SK-N-SH treated with all-trans-retinoic acid at 6 μM for 48 hours (cell line): ENCODE data around the gene ADAMTSL1.
A peak's percentile ranks its signal among the peaks of the same experiment; 100 is the strongest.

ENCODE experiments used
- ATAC-seq: fragments of 200-7000 bp; cut with Tn5 transposase; 3 replicates; pipeline ENCODE4 v1.9.1; 2020; ENCODE audit warnings: mild to moderate bottlenecking, moderate library complexity
- ARNTL ChIP-seq: fragments of 450-650 bp; formaldehyde crosslinking; IDR thresholded peaks from 2 replicates; pipeline ENCODE4 v1.5.0; 2020; ENCODE audit warnings: low read depth, mild to moderate bottlenecking, moderate library complexity, borderline replicate concordance
- BACH2 ChIP-seq: fragments of 250-450 bp; sonication (Bioruptor Pico); IDR thresholded peaks from 2 replicates; pipeline ENCODE4 v1.9.0; 2021; ENCODE audit warnings: mild to moderate bottlenecking, borderline replicate concordance
- CSDC2 ChIP-seq: fragments of 250-450 bp; sonication (Bioruptor Pico); IDR thresholded peaks from 2 replicates; pipeline ENCODE4 v1.5.0; 2020; ENCODE audit warnings: mild to moderate bottlenecking, moderate library complexity
- ESRRG ChIP-seq: fragments of 250-450 bp; sonication (Bioruptor Pico); IDR thresholded peaks from 2 replicates; pipeline ENCODE4 v1.6.1; 2021; ENCODE audit warnings: mild to moderate bottlenecking
- GLIS3 ChIP-seq: fragments of 250-450 bp; sonication (Bioruptor Pico); IDR thresholded peaks from 2 replicates; pipeline ENCODE4 v1.5.0; 2020; ENCODE audit warnings: mild to moderate bottlenecking, moderate library complexity
- OSR1 ChIP-seq: fragments of 250-450 bp; sonication (Bioruptor Pico); IDR thresholded peaks from 2 replicates; pipeline ENCODE4 v1.8.0; 2022; ENCODE audit warnings: moderate library complexity, mild to moderate bottlenecking, inconsistent platforms
- PPARA ChIP-seq: fragments of 250-450 bp; sonication (Bioruptor Pico); IDR thresholded peaks from 2 replicates; pipeline ENCODE4 v1.5.0; 2020; ENCODE audit warnings: mild to moderate bottlenecking, borderline replicate concordance
- RARB ChIP-seq: fragments of 250-450 bp; sonication (Bioruptor Pico); IDR thresholded peaks from 2 replicates; pipeline ENCODE4 v1.8.0; 2021; ENCODE audit warnings: mild to moderate bottlenecking, moderate library complexity
- SNAI2 ChIP-seq: fragments of 250-450 bp; sonication (Bioruptor Pico); IDR thresholded peaks from 2 replicates; pipeline ENCODE4 v1.5.0; 2020; ENCODE audit warnings: mild to moderate bottlenecking, moderate library complexity
- TCF4 ChIP-seq: fragments of 250-450 bp; sonication (Bioruptor Pico); IDR thresholded peaks from 2 replicates; pipeline ENCODE4 v1.8.0; 2021; ENCODE audit warnings: mild to moderate bottlenecking, moderate library complexity, borderline replicate concordance
- TOX ChIP-seq: fragments of 250-450 bp; sonication (Bioruptor Pico); IDR thresholded peaks from 2 replicates; pipeline ENCODE4 v1.8.0; 2021; ENCODE audit warnings: mild to moderate bottlenecking, moderate library complexity, borderline replicate concordance
- ZFP3 ChIP-seq: fragments of 250-450 bp; sonication (Bioruptor Pico); IDR thresholded peaks from 2 replicates; pipeline ENCODE4 v1.5.0; 2020; ENCODE audit warnings: mild to moderate bottlenecking, moderate library complexity
- ZFP30 ChIP-seq: fragments of 450-650 bp; formaldehyde crosslinking; IDR thresholded peaks from 2 replicates; pipeline ENCODE4 v1.5.0; 2022; ENCODE audit warnings: mild to moderate bottlenecking, moderate library complexity
- ZNF565 ChIP-seq: fragments of 450-650 bp; formaldehyde crosslinking; conservative IDR thresholded peaks from 2 replicates; pipeline ENCODE4 v1.5.0; 2020; ENCODE audit warnings: low read depth, mild to moderate bottlenecking, moderate library complexity
- ZNF70 ChIP-seq: fragments of 450-650 bp; formaldehyde crosslinking; IDR thresholded peaks from 2 replicates; pipeline ENCODE4 v1.5.0; 2020; ENCODE audit warnings: mild to moderate bottlenecking, moderate library complexity
- ZNF8 ChIP-seq: fragments of 450-650 bp; formaldehyde crosslinking; IDR thresholded peaks from 2 replicates; pipeline ENCODE4 v1.5.0; 2020; ENCODE audit warnings: mild to moderate bottlenecking, moderate library complexity
- TF ChIP-seq, protein P1 (sequence below): fragments of 250-450 bp; sonication (Bioruptor Pico); IDR thresholded peaks from 2 replicates; pipeline ENCODE4 v1.5.1; 2021; ENCODE audit warnings: mild to moderate bottlenecking, moderate library complexity
- TF ChIP-seq, protein P2 (sequence below): fragments of 250-450 bp; sonication (Bioruptor Pico); IDR thresholded peaks from 2 replicates; pipeline ENCODE4 v1.8.0; 2021; ENCODE audit warnings: low read depth, mild to moderate bottlenecking, moderate library complexity, borderline replicate concordance
- TF ChIP-seq, protein P3 (sequence below): fragments of 250-450 bp; sonication (Bioruptor Pico); IDR thresholded peaks from 2 replicates; pipeline ENCODE4 v1.5.1; 2020; ENCODE audit warnings: low read depth, mild to moderate bottlenecking, moderate library complexity
- TF ChIP-seq, protein P4 (sequence below): fragments of 250-450 bp; sonication (Bioruptor Pico); IDR thresholded peaks from 2 replicates; pipeline ENCODE4 v1.5.0; 2020; ENCODE audit warnings: mild to moderate bottlenecking, moderate library complexity
- TF ChIP-seq, protein P5 (sequence below): fragments of 250-450 bp; sonication (Bioruptor Pico); IDR thresholded peaks from 2 replicates; pipeline ENCODE4 v1.8.0; 2020; ENCODE audit warnings: mild to moderate bottlenecking, moderate library complexity, borderline replicate concordance

Gene ADAMTSL1

DNA sequence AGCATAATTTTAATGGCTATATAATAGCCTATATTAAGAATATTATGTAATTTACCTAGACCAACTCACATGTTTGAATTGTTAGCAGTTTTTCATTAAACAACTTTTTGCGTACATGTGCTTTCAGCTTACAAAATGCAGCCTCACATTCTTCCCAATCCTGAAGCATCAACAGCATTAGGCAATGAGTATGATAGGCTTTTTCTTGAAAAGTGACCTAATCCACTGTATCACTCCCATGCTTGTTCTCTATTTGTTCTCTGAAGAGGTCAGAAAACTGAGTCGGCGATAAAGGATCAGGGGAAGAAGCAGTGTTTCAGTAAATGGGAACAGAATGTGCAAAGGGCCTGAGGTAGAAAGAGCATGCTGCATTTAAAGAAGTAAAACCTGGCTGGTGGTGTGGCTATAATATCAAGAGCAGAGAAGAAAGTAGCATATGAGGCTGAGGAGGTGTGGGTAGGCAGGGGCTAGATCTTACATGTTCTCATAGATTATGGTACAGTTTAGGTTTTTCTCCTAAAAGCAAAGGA, 346.7 kb downstream of the ADAMTSL1 start:
- no peak for ATAC-seq
- TF ChIP-seq ARNTL (CRISPR knock-in tag), result no peak
- no peak for TF ChIP-seq RARB (CRISPR knock-in tag)
- TF ChIP-seq SNAI2 (CRISPR knock-in tag), result no peak
- no peak for TF ChIP-seq ZFP30 (CRISPR knock-in tag)
- TF ChIP-seq BACH2, result no peak
- no peak for TF ChIP-seq OSR1 (CRISPR knock-in tag)
- no peak for TF ChIP-seq TCF4 (CRISPR knock-in tag)
- TF ChIP-seq GLIS3 (CRISPR knock-in tag), result no peak
- TF ChIP-seq, protein P1, sequence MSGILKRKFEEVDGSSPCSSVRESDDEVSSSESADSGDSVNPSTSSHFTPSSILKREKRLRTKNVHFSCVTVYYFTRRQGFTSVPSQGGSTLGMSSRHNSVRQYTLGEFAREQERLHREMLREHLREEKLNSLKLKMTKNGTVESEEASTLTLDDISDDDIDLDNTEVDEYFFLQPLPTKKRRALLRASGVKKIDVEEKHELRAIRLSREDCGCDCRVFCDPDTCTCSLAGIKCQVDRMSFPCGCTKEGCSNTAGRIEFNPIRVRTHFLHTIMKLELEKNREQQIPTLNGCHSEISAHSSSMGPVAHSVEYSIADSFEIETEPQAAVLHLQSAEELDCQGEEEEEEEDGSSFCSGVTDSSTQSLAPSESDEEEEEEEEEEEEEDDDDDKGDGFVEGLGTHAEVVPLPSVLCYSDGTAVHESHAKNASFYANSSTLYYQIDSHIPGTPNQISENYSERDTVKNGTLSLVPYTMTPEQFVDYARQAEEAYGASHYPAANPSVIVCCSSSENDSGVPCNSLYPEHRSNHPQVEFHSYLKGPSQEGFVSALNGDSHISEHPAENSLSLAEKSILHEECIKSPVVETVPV (CRISPR knock-in tag), result no peak
- no peak for TF ChIP-seq ZNF8 (CRISPR knock-in tag)
- no peak for TF ChIP-seq ZFP3
- no peak for TF ChIP-seq ZNF70 (CRISPR knock-in tag)
- TF ChIP-seq PPARA, result no peak
- no peak for TF ChIP-seq ESRRG (CRISPR knock-in tag)
- TF ChIP-seq, protein P2, sequence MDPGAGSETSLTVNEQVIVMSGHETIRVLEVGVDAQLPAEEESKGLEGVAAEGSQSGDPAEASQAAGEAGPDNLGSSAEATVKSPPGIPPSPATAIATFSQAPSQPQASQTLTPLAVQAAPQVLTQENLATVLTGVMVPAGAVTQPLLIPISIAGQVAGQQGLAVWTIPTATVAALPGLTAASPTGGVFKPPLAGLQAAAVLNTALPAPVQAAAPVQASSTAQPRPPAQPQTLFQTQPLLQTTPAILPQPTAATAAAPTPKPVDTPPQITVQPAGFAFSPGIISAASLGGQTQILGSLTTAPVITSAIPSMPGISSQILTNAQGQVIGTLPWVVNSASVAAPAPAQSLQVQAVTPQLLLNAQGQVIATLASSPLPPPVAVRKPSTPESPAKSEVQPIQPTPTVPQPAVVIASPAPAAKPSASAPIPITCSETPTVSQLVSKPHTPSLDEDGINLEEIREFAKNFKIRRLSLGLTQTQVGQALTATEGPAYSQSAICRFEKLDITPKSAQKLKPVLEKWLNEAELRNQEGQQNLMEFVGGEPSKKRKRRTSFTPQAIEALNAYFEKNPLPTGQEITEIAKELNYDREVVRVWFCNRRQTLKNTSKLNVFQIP (CRISPR knock-in tag), result no peak
- no peak for TF ChIP-seq CSDC2 (CRISPR knock-in tag)
- TF ChIP-seq, protein P3, sequence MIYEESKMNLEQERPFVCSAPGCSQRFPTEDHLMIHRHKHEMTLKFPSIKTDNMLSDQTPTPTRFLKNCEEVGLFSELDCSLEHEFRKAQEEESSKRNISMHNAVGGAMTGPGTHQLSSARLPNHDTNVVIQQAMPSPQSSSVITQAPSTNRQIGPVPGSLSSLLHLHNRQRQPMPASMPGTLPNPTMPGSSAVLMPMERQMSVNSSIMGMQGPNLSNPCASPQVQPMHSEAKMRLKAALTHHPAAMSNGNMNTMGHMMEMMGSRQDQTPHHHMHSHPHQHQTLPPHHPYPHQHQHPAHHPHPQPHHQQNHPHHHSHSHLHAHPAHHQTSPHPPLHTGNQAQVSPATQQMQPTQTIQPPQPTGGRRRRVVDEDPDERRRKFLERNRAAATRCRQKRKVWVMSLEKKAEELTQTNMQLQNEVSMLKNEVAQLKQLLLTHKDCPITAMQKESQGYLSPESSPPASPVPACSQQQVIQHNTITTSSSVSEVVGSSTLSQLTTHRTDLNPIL, result no peak
- TF ChIP-seq, protein P4, sequence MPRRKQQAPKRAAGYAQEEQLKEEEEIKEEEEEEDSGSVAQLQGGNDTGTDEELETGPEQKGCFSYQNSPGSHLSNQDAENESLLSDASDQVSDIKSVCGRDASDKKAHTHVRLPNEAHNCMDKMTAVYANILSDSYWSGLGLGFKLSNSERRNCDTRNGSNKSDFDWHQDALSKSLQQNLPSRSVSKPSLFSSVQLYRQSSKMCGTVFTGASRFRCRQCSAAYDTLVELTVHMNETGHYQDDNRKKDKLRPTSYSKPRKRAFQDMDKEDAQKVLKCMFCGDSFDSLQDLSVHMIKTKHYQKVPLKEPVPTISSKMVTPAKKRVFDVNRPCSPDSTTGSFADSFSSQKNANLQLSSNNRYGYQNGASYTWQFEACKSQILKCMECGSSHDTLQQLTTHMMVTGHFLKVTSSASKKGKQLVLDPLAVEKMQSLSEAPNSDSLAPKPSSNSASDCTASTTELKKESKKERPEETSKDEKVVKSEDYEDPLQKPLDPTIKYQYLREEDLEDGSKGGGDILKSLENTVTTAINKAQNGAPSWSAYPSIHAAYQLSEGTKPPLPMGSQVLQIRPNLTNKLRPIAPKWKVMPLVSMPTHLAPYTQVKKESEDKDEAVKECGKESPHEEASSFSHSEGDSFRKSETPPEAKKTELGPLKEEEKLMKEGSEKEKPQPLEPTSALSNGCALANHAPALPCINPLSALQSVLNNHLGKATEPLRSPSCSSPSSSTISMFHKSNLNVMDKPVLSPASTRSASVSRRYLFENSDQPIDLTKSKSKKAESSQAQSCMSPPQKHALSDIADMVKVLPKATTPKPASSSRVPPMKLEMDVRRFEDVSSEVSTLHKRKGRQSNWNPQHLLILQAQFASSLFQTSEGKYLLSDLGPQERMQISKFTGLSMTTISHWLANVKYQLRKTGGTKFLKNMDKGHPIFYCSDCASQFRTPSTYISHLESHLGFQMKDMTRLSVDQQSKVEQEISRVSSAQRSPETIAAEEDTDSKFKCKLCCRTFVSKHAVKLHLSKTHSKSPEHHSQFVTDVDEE, result no peak
- TF ChIP-seq, protein P5, sequence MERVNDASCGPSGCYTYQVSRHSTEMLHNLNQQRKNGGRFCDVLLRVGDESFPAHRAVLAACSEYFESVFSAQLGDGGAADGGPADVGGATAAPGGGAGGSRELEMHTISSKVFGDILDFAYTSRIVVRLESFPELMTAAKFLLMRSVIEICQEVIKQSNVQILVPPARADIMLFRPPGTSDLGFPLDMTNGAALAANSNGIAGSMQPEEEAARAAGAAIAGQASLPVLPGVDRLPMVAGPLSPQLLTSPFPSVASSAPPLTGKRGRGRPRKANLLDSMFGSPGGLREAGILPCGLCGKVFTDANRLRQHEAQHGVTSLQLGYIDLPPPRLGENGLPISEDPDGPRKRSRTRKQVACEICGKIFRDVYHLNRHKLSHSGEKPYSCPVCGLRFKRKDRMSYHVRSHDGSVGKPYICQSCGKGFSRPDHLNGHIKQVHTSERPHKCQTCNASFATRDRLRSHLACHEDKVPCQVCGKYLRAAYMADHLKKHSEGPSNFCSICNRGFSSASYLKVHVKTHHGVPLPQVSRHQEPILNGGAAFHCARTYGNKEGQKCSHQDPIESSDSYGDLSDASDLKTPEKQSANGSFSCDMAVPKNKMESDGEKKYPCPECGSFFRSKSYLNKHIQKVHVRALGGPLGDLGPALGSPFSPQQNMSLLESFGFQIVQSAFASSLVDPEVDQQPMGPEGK, result no peak
- TF ChIP-seq, all 23 proteins: peak for 0

DNA sequence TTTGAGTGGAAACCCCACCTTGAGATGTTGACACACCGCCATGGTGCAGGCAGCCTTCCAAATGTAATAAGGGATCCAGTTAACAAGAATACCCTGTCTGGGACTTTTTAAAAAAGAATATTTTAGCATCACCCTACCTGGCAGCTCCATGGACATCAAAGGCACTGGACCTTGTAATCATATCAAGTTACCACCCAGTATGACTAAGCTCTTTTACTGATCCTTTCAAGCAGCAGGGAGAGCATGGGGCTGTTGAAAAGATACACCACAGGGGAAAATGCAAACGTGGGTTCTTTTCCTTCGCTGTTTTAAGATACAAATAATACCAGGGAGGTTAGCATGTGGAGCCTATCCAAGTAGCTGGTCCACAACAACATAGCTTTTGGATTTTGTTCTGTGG, 347.8 kb downstream of the ADAMTSL1 start:
- ATAC-seq, result peak; percentile 40; the same call in 1 of the 3 replicates
- TF ChIP-seq ZFP30 (CRISPR knock-in tag) (no peak), ZNF70 (CRISPR knock-in tag) (no peak), TOX (CRISPR knock-in tag) (no peak), ZNF565 (CRISPR knock-in tag) (no peak), ARNTL (CRISPR knock-in tag) (no peak), OSR1 (CRISPR knock-in tag) (no peak), ZFP3 (no peak), ZNF8 (CRISPR knock-in tag) (no peak), SNAI2 (CRISPR knock-in tag) (no peak), BACH2 (no peak)
- TF ChIP-seq, protein P3, result no peak
- TF ChIP-seq, protein P1 (CRISPR knock-in tag), result no peak
- TF ChIP-seq, protein P4, result no peak
- TF ChIP-seq, protein P5, result no peak
